ENCODE results near the gene SPATA32.

Gene SPATA32

DNA sequence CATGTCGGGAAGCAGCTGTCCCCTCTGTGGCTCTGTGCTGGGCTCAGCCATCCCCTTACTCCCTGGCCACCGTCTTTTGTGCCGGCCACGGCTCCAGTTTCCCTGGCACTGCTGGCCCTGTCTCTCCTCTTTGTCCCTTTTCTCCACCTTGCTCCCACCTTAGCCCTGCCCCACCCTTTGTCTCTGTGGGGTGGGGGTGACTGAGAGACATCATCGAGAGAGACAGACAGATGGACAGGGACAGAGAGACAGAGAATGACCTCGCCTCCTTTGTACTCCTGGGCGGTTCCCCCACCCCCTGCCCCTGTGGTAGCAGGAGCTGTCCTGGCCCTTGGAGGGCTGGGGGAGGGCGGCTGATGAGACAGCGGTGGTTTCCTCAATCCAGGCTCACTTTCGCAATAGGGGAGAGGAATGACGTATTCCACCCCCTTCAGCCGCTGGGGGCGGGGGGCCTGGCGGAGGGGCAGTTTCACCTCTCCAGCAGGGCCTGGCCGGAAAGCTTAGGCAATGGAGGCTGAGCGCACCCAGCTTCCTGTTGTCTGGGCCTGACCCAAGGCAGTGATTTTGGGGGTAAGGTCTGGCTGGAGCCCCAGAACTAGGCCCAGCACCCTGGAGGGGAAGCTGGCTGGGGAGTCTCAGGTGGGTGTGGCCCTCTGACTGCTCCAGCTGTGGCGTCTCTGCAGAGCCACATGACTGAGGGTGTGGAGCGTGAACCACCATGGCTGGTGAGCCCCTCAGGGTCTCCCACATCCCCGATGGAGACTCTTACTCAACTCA is 32.9 kb downstream of the SPATA32 start:
- no peaks in the 10 kb centered on the region; the same call in 1 of the 2 replicates for H3K4me1 ChIP-seq (ENCODE audit: control insufficient read depth, insufficient read depth, low read length)
- no peak overlapping the region for H3K27ac ChIP-seq (ENCODE audit: extremely low read depth, low read depth, low read length)
- H3K4me3 ChIP-seq (ENCODE audit: low read depth, low read length), result no peak overlapping the region
- TF ChIP-seq EGR2 (tag by site-specific recombination; IDR thresholded peaks at IDR 0.05; ENCODE audit: low read depth) (peak; percentile 72), ZNF610 (tag by site-specific recombination; IDR thresholded peaks at IDR 0.05; ENCODE audit: borderline replicate concordance) (no peak), KLF1 (tag by site-specific recombination; IDR thresholded peaks at IDR 0.05) (peak; percentile 85), ZNF555 (tag by site-specific recombination; conservative IDR thresholded peaks at IDR 0.05) (no peak), SCRT1 (tag by site-specific recombination; IDR thresholded peaks at IDR 0.05; ENCODE audit: borderline replicate concordance) (no peak), IKZF3 (tag by site-specific recombination; IDR thresholded peaks at IDR 0.05) (peak; percentile 52; the same call in 1 of the 2 replicates), ZFP69B (tag by site-specific recombination; IDR thresholded peaks at IDR 0.05) (no peak), ZNF791 (tag by site-specific recombination; IDR thresholded peaks at IDR 0.05) (no peak), ZBTB48 (tag by site-specific recombination; IDR thresholded peaks at IDR 0.05) (no peak), ZNF223 (tag by site-specific recombination; IDR thresholded peaks at IDR 0.05) (no peak), ZNF311 (tag by site-specific recombination; IDR thresholded peaks at IDR 0.05; ENCODE audit: borderline replicate concordance) (no peak), SP2 (tag by site-specific recombination; IDR thresholded peaks at IDR 0.05) (peak; percentile 52), SALL2 (tag by site-specific recombination; IDR thresholded peaks at IDR 0.05; ENCODE audit: borderline replicate concordance) (no peak), SP7 (tag by site-specific recombination; IDR thresholded peaks at IDR 0.05) (peak; percentile 82), ZNF76 (tag by site-specific recombination; IDR thresholded peaks at IDR 0.05; ENCODE audit: borderline replicate concordance, low read depth) (no peak), ZNF354C (tag by site-specific recombination; IDR thresholded peaks at IDR 0.05; ENCODE audit: borderline replicate concordance, low read depth) (no peak)
- TF ChIP-seq, protein P1, sequence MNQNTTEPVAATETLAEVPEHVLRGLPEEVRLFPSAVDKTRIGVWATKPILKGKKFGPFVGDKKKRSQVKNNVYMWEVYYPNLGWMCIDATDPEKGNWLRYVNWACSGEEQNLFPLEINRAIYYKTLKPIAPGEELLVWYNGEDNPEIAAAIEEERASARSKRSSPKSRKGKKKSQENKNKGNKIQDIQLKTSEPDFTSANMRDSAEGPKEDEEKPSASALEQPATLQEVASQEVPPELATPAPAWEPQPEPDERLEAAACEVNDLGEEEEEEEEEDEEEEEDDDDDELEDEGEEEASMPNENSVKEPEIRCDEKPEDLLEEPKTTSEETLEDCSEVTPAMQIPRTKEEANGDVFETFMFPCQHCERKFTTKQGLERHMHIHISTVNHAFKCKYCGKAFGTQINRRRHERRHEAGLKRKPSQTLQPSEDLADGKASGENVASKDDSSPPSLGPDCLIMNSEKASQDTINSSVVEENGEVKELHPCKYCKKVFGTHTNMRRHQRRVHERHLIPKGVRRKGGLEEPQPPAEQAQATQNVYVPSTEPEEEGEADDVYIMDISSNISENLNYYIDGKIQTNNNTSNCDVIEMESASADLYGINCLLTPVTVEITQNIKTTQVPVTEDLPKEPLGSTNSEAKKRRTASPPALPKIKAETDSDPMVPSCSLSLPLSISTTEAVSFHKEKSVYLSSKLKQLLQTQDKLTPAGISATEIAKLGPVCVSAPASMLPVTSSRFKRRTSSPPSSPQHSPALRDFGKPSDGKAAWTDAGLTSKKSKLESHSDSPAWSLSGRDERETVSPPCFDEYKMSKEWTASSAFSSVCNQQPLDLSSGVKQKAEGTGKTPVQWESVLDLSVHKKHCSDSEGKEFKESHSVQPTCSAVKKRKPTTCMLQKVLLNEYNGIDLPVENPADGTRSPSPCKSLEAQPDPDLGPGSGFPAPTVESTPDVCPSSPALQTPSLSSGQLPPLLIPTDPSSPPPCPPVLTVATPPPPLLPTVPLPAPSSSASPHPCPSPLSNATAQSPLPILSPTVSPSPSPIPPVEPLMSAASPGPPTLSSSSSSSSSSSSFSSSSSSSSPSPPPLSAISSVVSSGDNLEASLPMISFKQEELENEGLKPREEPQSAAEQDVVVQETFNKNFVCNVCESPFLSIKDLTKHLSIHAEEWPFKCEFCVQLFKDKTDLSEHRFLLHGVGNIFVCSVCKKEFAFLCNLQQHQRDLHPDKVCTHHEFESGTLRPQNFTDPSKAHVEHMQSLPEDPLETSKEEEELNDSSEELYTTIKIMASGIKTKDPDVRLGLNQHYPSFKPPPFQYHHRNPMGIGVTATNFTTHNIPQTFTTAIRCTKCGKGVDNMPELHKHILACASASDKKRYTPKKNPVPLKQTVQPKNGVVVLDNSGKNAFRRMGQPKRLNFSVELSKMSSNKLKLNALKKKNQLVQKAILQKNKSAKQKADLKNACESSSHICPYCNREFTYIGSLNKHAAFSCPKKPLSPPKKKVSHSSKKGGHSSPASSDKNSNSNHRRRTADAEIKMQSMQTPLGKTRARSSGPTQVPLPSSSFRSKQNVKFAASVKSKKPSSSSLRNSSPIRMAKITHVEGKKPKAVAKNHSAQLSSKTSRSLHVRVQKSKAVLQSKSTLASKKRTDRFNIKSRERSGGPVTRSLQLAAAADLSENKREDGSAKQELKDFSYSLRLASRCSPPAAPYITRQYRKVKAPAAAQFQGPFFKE (tag by site-specific recombination; IDR thresholded peaks at IDR 0.05; ENCODE audit: borderline replicate concordance), result no peak
- TF ChIP-seq, protein P2, sequence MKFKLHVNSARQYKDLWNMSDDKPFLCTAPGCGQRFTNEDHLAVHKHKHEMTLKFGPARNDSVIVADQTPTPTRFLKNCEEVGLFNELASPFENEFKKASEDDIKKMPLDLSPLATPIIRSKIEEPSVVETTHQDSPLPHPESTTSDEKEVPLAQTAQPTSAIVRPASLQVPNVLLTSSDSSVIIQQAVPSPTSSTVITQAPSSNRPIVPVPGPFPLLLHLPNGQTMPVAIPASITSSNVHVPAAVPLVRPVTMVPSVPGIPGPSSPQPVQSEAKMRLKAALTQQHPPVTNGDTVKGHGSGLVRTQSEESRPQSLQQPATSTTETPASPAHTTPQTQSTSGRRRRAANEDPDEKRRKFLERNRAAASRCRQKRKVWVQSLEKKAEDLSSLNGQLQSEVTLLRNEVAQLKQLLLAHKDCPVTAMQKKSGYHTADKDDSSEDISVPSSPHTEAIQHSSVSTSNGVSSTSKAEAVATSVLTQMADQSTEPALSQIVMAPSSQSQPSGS (tag by site-specific recombination; IDR thresholded peaks at IDR 0.05; ENCODE audit: low read depth), result peak; percentile 96
- TF ChIP-seq, protein P3, sequence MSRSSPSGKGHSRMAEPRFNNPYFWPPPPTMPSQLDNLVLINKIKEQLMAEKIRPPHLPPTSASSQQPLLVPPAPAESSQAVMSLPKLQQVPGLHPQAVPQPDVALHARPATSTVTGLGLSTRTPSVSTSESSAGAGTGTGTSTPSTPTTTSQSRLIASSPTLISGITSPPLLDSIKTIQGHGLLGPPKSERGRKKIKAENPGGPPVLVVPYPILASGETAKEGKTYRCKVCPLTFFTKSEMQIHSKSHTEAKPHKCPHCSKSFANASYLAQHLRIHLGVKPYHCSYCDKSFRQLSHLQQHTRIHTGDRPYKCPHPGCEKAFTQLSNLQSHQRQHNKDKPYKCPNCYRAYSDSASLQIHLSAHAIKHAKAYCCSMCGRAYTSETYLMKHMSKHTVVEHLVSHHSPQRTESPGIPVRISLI (tag by site-specific recombination; IDR thresholded peaks at IDR 0.05), result no peak
- TF ChIP-seq, protein P4, sequence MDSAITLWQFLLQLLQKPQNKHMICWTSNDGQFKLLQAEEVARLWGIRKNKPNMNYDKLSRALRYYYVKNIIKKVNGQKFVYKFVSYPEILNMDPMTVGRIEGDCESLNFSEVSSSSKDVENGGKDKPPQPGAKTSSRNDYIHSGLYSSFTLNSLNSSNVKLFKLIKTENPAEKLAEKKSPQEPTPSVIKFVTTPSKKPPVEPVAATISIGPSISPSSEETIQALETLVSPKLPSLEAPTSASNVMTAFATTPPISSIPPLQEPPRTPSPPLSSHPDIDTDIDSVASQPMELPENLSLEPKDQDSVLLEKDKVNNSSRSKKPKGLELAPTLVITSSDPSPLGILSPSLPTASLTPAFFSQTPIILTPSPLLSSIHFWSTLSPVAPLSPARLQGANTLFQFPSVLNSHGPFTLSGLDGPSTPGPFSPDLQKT (IDR thresholded peaks at IDR 0.05; ENCODE audit: borderline replicate concordance, low read depth, low read length), result no peak
- TF ChIP-seq, protein P5, sequence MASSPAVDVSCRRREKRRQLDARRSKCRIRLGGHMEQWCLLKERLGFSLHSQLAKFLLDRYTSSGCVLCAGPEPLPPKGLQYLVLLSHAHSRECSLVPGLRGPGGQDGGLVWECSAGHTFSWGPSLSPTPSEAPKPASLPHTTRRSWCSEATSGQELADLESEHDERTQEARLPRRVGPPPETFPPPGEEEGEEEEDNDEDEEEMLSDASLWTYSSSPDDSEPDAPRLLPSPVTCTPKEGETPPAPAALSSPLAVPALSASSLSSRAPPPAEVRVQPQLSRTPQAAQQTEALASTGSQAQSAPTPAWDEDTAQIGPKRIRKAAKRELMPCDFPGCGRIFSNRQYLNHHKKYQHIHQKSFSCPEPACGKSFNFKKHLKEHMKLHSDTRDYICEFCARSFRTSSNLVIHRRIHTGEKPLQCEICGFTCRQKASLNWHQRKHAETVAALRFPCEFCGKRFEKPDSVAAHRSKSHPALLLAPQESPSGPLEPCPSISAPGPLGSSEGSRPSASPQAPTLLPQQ (tag by site-specific recombination; IDR thresholded peaks at IDR 0.05), result no peak
- TF ChIP-seq, protein P6, sequence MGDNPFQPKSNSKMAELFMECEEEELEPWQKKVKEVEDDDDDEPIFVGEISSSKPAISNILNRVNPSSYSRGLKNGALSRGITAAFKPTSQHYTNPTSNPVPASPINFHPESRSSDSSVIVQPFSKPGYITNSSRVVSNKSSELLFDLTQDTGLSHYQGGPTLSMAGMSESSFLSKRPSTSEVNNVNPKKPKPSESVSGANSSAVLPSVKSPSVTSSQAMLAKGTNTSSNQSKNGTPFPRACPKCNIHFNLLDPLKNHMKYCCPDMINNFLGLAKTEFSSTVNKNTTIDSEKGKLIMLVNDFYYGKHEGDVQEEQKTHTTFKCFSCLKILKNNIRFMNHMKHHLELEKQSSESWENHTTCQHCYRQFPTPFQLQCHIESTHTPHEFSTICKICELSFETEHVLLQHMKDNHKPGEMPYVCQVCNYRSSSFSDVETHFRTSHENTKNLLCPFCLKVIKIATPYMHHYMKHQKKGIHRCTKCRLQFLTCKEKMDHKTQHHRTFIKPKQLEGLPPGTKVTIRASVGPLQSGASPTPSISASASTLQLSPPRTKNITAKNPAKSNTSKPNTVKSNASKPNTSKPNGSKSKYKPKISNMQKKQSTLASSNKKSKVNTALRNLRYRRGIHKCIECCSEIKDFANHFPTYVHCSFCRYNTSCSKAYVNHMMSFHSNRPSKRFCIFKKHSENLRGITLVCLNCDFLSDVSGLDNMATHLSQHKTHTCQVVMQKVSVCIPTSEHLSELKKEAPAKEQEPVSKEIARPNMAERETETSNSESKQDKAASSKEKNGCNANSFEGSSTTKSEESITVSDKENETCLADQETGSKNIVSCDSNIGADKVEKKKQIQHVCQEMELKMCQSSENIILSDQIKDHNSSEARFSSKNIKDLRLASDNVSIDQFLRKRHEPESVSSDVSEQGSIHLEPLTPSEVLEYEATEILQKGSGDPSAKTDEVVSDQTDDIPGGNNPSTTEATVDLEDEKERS (tag by site-specific recombination; IDR thresholded peaks at IDR 0.05), result no peak

More for the DNA sequence above, 32.9 kb downstream of the SPATA32 start:
- POLR2A ChIA-PET, result interaction anchor here (0.8 to 1.6 kb wide), 2 partner anchors 79 to 81 kb away, joined by 3 to 7 read pairs; partner anchors contain the start of gene HEXIM1
- CTCF ChIA-PET, result interaction anchor here (0.6 to 11.7 kb wide), 7 partner anchors 9 to 316 kb away, joined by 3 to 192 read pairs (median 18); partner anchors contain the start of genes ACBD4 and FMNL1
- Histone ChIP-seq H3K36me3 (ENCODE audit: control insufficient read depth in 2 of 2, insufficient read depth in 1 of 2, low read length in 2 of 2) (no peaks in the 10 kb centered on the region), H3K9me3 (ENCODE audit: control insufficient read depth, insufficient read depth, low read depth, low read length) (no peaks in the 10 kb centered on the region)

All from HEK293 (cell line).